HUDEP-2 (cell line): ENCODE results near the gene PTTG2.

Experiments used
- DNase-seq, 76 experiments: peaks; one replicate each; lab custom pipeline; 2025; ENCODE audit not compliant: unreplicated experiment in 76 of 76; lab: John Stamatoyannopoulos, UW

The PTTG2 gene

DNA sequence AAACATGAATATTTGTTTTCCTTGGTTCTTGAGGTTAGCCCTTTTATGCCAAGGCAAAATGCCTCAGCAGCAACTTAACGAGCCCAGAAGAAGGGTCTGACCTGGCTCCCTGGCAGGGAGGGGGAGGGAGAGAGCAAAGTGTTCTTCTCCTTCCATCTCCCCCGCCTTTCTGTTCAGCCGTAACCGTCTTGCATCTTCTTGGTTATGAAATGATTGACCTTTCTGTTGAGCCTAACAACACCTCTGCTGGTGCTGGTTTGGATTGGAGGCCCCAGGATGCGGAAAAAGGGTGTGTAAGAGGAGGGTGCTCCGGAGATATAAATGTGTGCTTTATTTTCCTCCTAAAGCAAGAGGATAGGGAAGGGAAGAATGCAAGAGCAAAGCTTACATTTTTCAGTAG, 44.7 kb downstream of the PTTG2 start:
- no peak for DNase-seq

DNA sequence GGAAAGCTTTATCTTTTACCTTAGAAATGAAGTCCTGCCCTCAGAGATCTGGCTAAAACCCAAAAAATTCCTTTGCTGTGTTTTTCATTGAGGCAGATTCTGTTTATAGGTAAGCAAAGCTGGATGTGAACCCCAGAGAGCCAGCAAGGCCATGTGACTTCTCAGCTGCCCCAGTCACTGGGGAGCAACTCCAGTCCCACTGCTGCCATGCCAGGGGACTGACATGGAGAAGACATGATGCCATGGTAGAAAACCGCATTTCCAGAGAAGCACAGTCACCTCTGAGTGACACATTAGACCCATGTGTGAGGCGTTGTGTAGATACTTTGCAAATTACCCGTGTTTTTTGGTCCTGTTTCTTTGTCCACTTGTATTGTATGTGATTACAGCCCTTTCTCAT, 45.4 kb downstream of the PTTG2 start:
- no peak for DNase-seq

GRCh38 chr4:38007645-38008044, 47.4 kb downstream of the PTTG2 start:
- no peak for DNase-seq

GRCh38 chr4:38008571-38009021, 48.4 kb downstream of the PTTG2 start:
- DNase-seq, result no peak

DNA sequence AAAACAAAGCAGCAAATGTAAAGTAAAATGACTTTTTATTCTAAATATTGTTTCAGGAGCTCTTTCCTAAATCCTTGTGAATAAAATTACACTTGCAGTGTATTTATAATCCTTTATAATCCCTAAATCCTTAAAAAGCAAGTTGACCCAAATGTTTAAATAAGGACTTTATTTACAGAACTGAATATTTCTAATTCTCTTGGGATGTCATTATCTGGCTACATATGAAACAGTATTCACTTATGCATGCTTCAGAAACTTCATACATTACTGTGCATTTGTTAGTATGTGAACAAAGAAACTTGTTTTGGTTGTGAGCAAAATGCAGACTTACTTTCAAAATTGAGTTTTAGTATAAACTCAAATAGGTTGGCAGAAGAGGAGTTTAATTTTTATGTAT, 49.2 kb downstream of the PTTG2 start:
- no peak for DNase-seq

GRCh38 chr4:38009949-38010348, 49.8 kb downstream of the PTTG2 start:
- DNase-seq, result no peak
